GM19452 (cell line): Measurements from ENCODE around the gene LDLRAD4.
"Not testable (repeated sequence)": the region's sequence is repeated elsewhere in the genome, so short reads cannot be mapped to it uniquely, and the experiment has no call there.

Experiments used
- ATAC-seq: cut with Tn5 transposase; IDR thresholded peaks from one replicate; pipeline ENCODE4 v1.9.1; 2021; ENCODE audit not compliant: unreplicated experiment

Gene LDLRAD4

DNA sequence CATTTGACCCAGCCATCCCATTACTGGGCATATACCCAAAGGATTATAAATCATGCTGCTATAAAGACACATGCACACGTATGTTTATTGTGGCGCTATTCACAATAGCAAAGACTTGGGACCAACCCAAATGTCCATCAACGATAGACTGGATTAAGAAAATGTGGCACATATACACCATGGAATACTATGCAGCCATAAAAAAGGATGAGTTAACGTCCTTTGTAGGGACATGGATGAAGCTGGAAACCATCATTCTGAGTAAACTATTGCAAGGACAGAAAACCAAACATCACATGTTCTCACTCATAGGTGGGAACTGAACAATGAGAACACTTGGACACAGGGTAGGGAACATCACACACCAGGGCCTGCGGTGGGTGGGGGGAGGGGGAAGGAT is 476.8 kb downstream of the LDLRAD4 start:
- ATAC-seq: not testable (repeated sequence)

GRCh38 chr18:13696961-13697360 is 478.4 kb downstream of the LDLRAD4 start:
- no peak for ATAC-seq

GRCh38 chr18:13700153-13700552 is 481.6 kb downstream of the LDLRAD4 start:
- ATAC-seq: no peak
